ENCODE data around the gene ATRIP.

- TF ChIP-seq POLR2AphosphoS5 (IDR thresholded peaks at IDR 0.05; ENCODE audit: low read depth, low read length), result no peak
- TF ChIP-seq PAX5 (IDR thresholded peaks at IDR 0.05; ENCODE audit: insufficient read depth, low read length, severe bottlenecking), result no peak
- TF ChIP-seq POLR2A (IDR thresholded peaks at IDR 0.05; ENCODE audit: low read depth, low read length), result no peak
Measured at GRCh38 chr3:48407542-48408099, 38.9 kb upstream of the ATRIP start.
